ENCODE data around the gene PCYT1A. TPM values are rescaled to one million over a fixed set of nuclear protein-coding genes. Genes with fewer than 3 reads are reported as not detected.

The PCYT1A gene
- total RNA-seq, 1 donor: 86.1 TPM

DNA sequence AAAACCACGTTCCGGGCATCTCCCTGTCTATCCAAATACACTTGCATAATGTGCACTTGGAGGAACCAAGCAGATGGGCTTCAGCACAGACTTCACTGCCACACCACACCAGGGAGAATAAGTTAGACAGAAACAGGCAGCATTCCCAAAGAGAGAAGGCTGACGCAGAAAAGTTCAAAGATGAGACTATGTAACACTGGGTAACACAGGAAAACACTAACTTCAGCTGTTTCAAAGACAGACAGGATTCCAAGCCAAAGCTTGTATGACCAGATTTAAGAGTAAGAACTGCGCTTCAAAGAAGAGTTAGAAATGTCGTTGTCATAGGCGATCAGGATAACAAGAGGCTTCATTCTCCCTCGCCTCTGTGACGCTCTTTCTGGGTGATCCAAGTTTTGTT is 51.3 kb downstream of the PCYT1A start:
- no peak overlapping the region for H3K27ac ChIP-seq (ENCODE audit: low read depth, low read length)
- H2AFZ ChIP-seq (ENCODE audit: low read length): no peak overlapping the region
- TF ChIP-seq, protein P1, sequence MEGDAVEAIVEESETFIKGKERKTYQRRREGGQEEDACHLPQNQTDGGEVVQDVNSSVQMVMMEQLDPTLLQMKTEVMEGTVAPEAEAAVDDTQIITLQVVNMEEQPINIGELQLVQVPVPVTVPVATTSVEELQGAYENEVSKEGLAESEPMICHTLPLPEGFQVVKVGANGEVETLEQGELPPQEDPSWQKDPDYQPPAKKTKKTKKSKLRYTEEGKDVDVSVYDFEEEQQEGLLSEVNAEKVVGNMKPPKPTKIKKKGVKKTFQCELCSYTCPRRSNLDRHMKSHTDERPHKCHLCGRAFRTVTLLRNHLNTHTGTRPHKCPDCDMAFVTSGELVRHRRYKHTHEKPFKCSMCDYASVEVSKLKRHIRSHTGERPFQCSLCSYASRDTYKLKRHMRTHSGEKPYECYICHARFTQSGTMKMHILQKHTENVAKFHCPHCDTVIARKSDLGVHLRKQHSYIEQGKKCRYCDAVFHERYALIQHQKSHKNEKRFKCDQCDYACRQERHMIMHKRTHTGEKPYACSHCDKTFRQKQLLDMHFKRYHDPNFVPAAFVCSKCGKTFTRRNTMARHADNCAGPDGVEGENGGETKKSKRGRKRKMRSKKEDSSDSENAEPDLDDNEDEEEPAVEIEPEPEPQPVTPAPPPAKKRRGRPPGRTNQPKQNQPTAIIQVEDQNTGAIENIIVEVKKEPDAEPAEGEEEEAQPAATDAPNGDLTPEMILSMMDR (IDR thresholded peaks at IDR 0.05; ENCODE audit: extremely low read depth, low read depth, low read length): no peak
- no peak overlapping the region for H3K4me3 ChIP-seq (ENCODE audit: insufficient read depth, low read length)
- no peaks in the 10 kb centered on the region for H3K27me3 ChIP-seq (ENCODE audit: insufficient read depth, low read length)
- H4K20me1 ChIP-seq (ENCODE audit: insufficient read depth, low read length): peaks cover 2% of the 10 kb centered on the region
- H3K79me2 ChIP-seq (ENCODE audit: insufficient read depth, low read length): no peaks in the 10 kb centered on the region
- H3K36me3 ChIP-seq (ENCODE audit: insufficient read depth, low read length): peaks cover 45% of the 10 kb centered on the region
- H3K4me2 ChIP-seq (ENCODE audit: insufficient read depth, low read length): no peak overlapping the region
- no peaks in the 10 kb centered on the region for H3K9me3 ChIP-seq (ENCODE audit: low read depth, low read length)
- H3K4me1 ChIP-seq (ENCODE audit: insufficient read depth, low read length): no peaks in the 10 kb centered on the region
- no peak for DNase-seq (ENCODE audit: insufficient read length, low spot score, missing footprints)

DNA sequence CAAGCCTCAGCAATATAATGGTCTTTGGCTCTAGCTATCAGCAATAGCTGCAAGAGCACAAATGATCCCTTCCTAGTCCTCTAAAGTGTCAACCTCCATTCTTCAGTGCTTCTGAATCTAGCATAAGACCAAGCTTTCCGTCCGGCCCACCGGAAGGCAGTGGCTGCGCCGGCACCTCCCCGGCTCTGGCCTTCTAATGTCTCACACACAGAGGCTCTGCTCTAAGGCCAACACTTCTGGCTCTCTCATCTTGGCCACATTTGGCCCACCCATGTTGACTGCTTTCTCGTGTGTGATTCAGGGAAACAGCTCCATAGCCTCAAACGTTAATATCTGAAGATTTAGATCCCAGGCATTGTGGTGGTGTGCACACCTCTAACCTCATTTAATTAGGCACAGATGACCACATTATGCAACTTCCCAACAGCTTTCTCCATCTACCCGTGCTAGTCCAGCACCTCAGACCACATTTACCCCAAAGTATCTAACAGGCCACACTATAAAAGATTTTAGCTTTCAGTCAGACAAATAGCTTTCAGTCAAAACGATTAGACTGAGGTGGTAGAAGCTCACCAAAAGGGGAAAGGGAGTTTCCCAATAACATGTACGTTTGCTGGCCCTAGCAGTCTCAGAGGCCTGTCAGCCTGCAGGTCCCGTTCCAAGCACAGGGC is 51.9 kb downstream of the PCYT1A start:
- Histone ChIP-seq H3K27ac (ENCODE audit: low read depth, low read length) (no peak overlapping the region), H3K9me3 (ENCODE audit: low read depth, low read length) (no peaks in the 10 kb centered on the region), H2AFZ (ENCODE audit: low read length) (no peak overlapping the region), H3K36me3 (ENCODE audit: insufficient read depth, low read length) (peaks cover 44% of the 10 kb centered on the region), H3K4me1 (ENCODE audit: insufficient read depth, low read length) (no peaks in the 10 kb centered on the region), H3K79me2 (ENCODE audit: insufficient read depth, low read length) (no peaks in the 10 kb centered on the region), H3K4me3 (ENCODE audit: insufficient read depth, low read length) (no peak overlapping the region), H3K4me2 (ENCODE audit: insufficient read depth, low read length) (no peak overlapping the region), H3K27me3 (ENCODE audit: insufficient read depth, low read length) (no peaks in the 10 kb centered on the region), H4K20me1 (ENCODE audit: insufficient read depth, low read length) (peaks cover 2% of the 10 kb centered on the region)
- DNase-seq (ENCODE audit: insufficient read length, low spot score, missing footprints): no peak
- TF ChIP-seq, protein P1 (IDR thresholded peaks at IDR 0.05; ENCODE audit: extremely low read depth, low read depth, low read length): no peak

DNA sequence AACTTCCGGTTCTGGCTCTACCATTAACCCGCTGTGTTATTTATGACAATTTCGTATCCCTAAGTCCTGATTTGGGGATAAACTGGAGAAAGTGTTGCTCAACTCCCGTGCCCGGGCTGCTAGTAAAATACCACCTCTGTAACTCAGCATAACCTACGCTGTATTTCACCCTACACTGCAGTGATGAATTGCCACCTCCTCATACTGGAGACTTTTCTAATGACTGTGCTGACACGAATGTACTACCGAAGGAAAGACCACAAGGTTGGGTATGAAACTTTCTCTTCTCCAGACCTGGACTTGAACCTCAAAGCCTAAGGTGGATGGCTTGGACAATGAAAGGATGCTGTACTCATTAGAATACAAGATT is 54.7 kb downstream of the PCYT1A start:
- no peak overlapping the region for H3K4me3 ChIP-seq (ENCODE audit: insufficient read depth, low read length)
- peaks cover 5% of the 10 kb centered on the region for H3K27me3 ChIP-seq (ENCODE audit: insufficient read depth, low read length)
- TF ChIP-seq, protein P1 (IDR thresholded peaks at IDR 0.05; ENCODE audit: extremely low read depth, low read depth, low read length): no peak
- H3K36me3 ChIP-seq (ENCODE audit: insufficient read depth, low read length): peaks cover 23% of the 10 kb centered on the region
- no peaks in the 10 kb centered on the region for H3K4me1 ChIP-seq (ENCODE audit: insufficient read depth, low read length)
- H3K27ac ChIP-seq (ENCODE audit: low read depth, low read length): no peak overlapping the region
- H3K9me3 ChIP-seq (ENCODE audit: low read depth, low read length): no peaks in the 10 kb centered on the region
- no peak for DNase-seq (ENCODE audit: insufficient read length, low spot score, missing footprints)
- H3K79me2 ChIP-seq (ENCODE audit: insufficient read depth, low read length): no peaks in the 10 kb centered on the region
- H3K4me2 ChIP-seq (ENCODE audit: insufficient read depth, low read length): no peak overlapping the region
- H2AFZ ChIP-seq (ENCODE audit: low read length): no peak overlapping the region
- peaks cover 2% of the 10 kb centered on the region for H4K20me1 ChIP-seq (ENCODE audit: insufficient read depth, low read length)

DNA sequence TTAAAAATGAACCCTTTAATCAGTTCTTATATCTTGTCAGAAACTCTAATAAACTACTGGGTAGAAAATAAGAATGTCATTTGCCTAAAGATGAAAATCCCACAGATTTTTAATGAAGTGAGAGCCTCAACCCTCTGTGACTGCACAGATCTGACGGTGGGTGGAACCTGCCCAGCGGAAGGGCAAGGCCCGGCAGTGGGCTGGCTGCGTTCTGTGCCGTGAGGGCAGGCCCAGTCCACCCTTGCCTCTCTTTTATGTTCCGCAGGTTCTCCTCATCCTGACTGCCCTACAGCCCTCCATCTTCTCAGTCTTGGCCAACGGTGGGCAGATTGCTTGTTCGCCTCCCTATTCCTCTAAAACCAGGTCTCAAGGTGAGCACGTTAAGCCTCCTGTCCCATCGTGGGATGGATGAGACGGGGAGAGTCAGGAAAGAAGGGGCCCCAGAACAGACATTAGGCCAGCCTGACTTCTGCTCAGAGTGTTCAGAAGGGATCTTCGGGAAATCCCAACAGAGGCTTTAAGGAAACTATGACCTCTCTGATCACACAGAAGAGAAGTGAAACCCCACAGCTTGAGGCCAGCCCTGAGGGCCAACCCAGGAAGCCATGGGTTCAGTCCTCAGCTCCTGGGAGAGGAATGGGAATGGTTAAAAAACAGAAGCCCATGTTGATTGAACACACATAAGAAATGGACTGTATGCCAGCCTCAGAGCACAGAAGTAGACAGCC is 55.2 kb downstream of the PCYT1A start:
- Histone ChIP-seq H3K9me3 (ENCODE audit: low read depth, low read length) (no peaks in the 10 kb centered on the region), H3K27me3 (ENCODE audit: insufficient read depth, low read length) (peaks cover 11% of the 10 kb centered on the region), H3K79me2 (ENCODE audit: insufficient read depth, low read length) (no peaks in the 10 kb centered on the region), H3K4me2 (ENCODE audit: insufficient read depth, low read length) (no peak overlapping the region), H3K27ac (ENCODE audit: low read depth, low read length) (no peak overlapping the region), H3K4me3 (ENCODE audit: insufficient read depth, low read length) (no peak overlapping the region), H2AFZ (ENCODE audit: low read length) (no peak overlapping the region), H3K36me3 (ENCODE audit: insufficient read depth, low read length) (peaks cover 18% of the 10 kb centered on the region), H3K4me1 (ENCODE audit: insufficient read depth, low read length) (no peaks in the 10 kb centered on the region), H4K20me1 (ENCODE audit: insufficient read depth, low read length) (peaks cover 2% of the 10 kb centered on the region)
- DNase-seq (ENCODE audit: insufficient read length, low spot score, missing footprints): no peak
- TF ChIP-seq, protein P1 (IDR thresholded peaks at IDR 0.05; ENCODE audit: extremely low read depth, low read depth, low read length): no peak

Measured in osteoblast (primary cell).